Measurements from ENCODE around the gene TLE3. TPM values are rescaled to one million over a fixed set of nuclear protein-coding genes. Genes with fewer than 3 reads are reported as not detected.

The TLE3 gene
- total RNA-seq, 1 donor from 2014 or later = 45.4 TPM

GRCh38 chr15:70069716-70070115, 28.0 kb downstream of the TLE3 start:
- FAIRE-seq (no peak), DNase-seq (ENCODE audit: low read depth) (no peak)
- Histone ChIP-seq H3K79me2 (ENCODE audit: insufficient read depth, low read length) (peaks cover 35% of the 10 kb centered on the region), H3K27me3 (ENCODE audit: insufficient read depth, low read length) (no peaks in the 10 kb centered on the region), H3K4me2 (ENCODE audit: low read length) (no peak overlapping the region), H3K27ac (ENCODE audit: low read depth, low read length) (no peak overlapping the region), H3K4me1 (ENCODE audit: insufficient read depth, low read length) (no peaks in the 10 kb centered on the region), H3K4me3 (ENCODE audit: insufficient read depth, low read depth, low read length) (no peak overlapping the region), H3K9ac (ENCODE audit: low read length) (no peak overlapping the region), H4K20me1 (ENCODE audit: insufficient read depth, low read length) (peaks cover 93% of the 10 kb centered on the region), H2AFZ (ENCODE audit: low read depth, low read length) (no peak overlapping the region), H3K36me3 (ENCODE audit: insufficient read depth, low read length) (peaks cover 41% of the 10 kb centered on the region), H3K9me3 (ENCODE audit: insufficient read depth, low read depth, low read length) (no peaks in the 10 kb centered on the region)
- Mint-ChIP-seq H3K4me3 (ENCODE audit: unreplicated experiment) (no peak overlapping the region), H3K27me3 (ENCODE audit: low read depth, unreplicated experiment) (peaks cover 8% of the 10 kb centered on the region), H3K36me3 (ENCODE audit: low read depth, unreplicated experiment) (peaks cover 65% of the 10 kb centered on the region), H3K27ac (ENCODE audit: unreplicated experiment) (no peak overlapping the region), H3K4me1 (ENCODE audit: low read depth, unreplicated experiment) (no peaks in the 10 kb centered on the region), H3K9me3 (ENCODE audit: unreplicated experiment) (peaks cover 3% of the 10 kb centered on the region)
- no peak for TF ChIP-seq EZH2 (IDR thresholded peaks at IDR 0.05; ENCODE audit: insufficient read depth, low read length)
- TF ChIP-seq CTCF (IDR thresholded peaks at IDR 0.05; ENCODE audit: insufficient read depth, low read depth, low read length) = no peak

- Histone ChIP-seq H3K4me1 (ENCODE audit: insufficient read depth, low read length) (no peaks in the 10 kb centered on the region), H2AFZ (ENCODE audit: low read depth, low read length) (no peak overlapping the region), H3K4me2 (ENCODE audit: low read length) (no peak overlapping the region), H3K9me3 (ENCODE audit: insufficient read depth, low read depth, low read length) (no peaks in the 10 kb centered on the region), H3K27ac (ENCODE audit: low read depth, low read length) (no peak overlapping the region), H3K36me3 (ENCODE audit: insufficient read depth, low read length) (peaks cover 34% of the 10 kb centered on the region), H4K20me1 (ENCODE audit: insufficient read depth, low read length) (peaks cover 93% of the 10 kb centered on the region), H3K4me3 (ENCODE audit: insufficient read depth, low read depth, low read length) (no peak overlapping the region), H3K9ac (ENCODE audit: low read length) (no peak overlapping the region), H3K79me2 (ENCODE audit: insufficient read depth, low read length) (peaks cover 35% of the 10 kb centered on the region), H3K27me3 (ENCODE audit: insufficient read depth, low read length) (no peaks in the 10 kb centered on the region)
- Mint-ChIP-seq H3K27ac (ENCODE audit: unreplicated experiment) (no peak overlapping the region), H3K9me3 (ENCODE audit: unreplicated experiment) (peaks cover 3% of the 10 kb centered on the region), H3K4me3 (ENCODE audit: unreplicated experiment) (no peak overlapping the region), H3K36me3 (ENCODE audit: low read depth, unreplicated experiment) (peaks cover 62% of the 10 kb centered on the region), H3K27me3 (ENCODE audit: low read depth, unreplicated experiment) (peaks cover 8% of the 10 kb centered on the region), H3K4me1 (ENCODE audit: low read depth, unreplicated experiment) (no peaks in the 10 kb centered on the region)
- no peak for FAIRE-seq
- TF ChIP-seq EZH2 (IDR thresholded peaks at IDR 0.05; ENCODE audit: insufficient read depth, low read length) (no peak), CTCF (IDR thresholded peaks at IDR 0.05; ENCODE audit: insufficient read depth, low read depth, low read length) (no peak)
- no peak for DNase-seq (ENCODE audit: low read depth)
Observed at GRCh38 chr15:70068783-70069565, 28.7 kb downstream of the TLE3 start.

GRCh38 chr15:70067681-70068080, 30.0 kb downstream of the TLE3 start:
- H3K27me3 ChIP-seq (ENCODE audit: insufficient read depth, low read length) = no peaks in the 10 kb centered on the region
- H3K27ac Mint-ChIP-seq (ENCODE audit: unreplicated experiment) = no peak overlapping the region
- H3K9ac ChIP-seq (ENCODE audit: low read length) = no peak overlapping the region
- DNase-seq (ENCODE audit: low read depth) (no peak), FAIRE-seq (no peak)
- H3K4me1 Mint-ChIP-seq (ENCODE audit: low read depth, unreplicated experiment) = peaks cover 3% of the 10 kb centered on the region
- TF ChIP-seq CTCF (IDR thresholded peaks at IDR 0.05; ENCODE audit: insufficient read depth, low read depth, low read length) = no peak
- no peak for TF ChIP-seq EZH2 (IDR thresholded peaks at IDR 0.05; ENCODE audit: insufficient read depth, low read length)
- H3K27me3 Mint-ChIP-seq (ENCODE audit: low read depth, unreplicated experiment) = peaks cover 3% of the 10 kb centered on the region
- no peak overlapping the region for H3K27ac ChIP-seq (ENCODE audit: low read depth, low read length)
- H3K9me3 ChIP-seq (ENCODE audit: insufficient read depth, low read depth, low read length) = no peaks in the 10 kb centered on the region
- H3K4me3 ChIP-seq (ENCODE audit: insufficient read depth, low read depth, low read length) = no peak overlapping the region
- peaks cover 93% of the 10 kb centered on the region for H4K20me1 ChIP-seq (ENCODE audit: insufficient read depth, low read length)
- H3K4me3 Mint-ChIP-seq (ENCODE audit: unreplicated experiment) = no peak overlapping the region
- H3K9me3 Mint-ChIP-seq (ENCODE audit: unreplicated experiment) = peaks cover 3% of the 10 kb centered on the region
- peaks cover 31% of the 10 kb centered on the region for H3K79me2 ChIP-seq (ENCODE audit: insufficient read depth, low read length)
- H3K4me1 ChIP-seq (ENCODE audit: insufficient read depth, low read length) = peaks cover 5% of the 10 kb centered on the region
- H3K4me2 ChIP-seq (ENCODE audit: low read length) = no peak overlapping the region
- H2AFZ ChIP-seq (ENCODE audit: low read depth, low read length) = no peak overlapping the region
- H3K36me3 ChIP-seq (ENCODE audit: insufficient read depth, low read length) = peaks cover 27% of the 10 kb centered on the region
- H3K36me3 Mint-ChIP-seq (ENCODE audit: low read depth, unreplicated experiment) = peaks cover 51% of the 10 kb centered on the region

Data from astrocyte (in vitro differentiated cells and primary cell).